Tibial nerve (tissue), 4 donors: Measurements from ENCODE around the gene IL25.

ENCODE experiments used
- EP300 ChIP-seq, 2 donors: sonication (generic); formaldehyde crosslinking; IDR thresholded peaks; one replicate each; pipeline ENCODE4 v1.6.1; 2017; ENCODE audit warnings: antibody characterized with exemption in 2 of 2, mild to moderate bottlenecking in 1 of 2
- POLR2A ChIP-seq, 2 donors: fragments of 450-650 bp; IDR thresholded peaks; one replicate each; pipeline ENCODE4 v1.6.1; 2017; ENCODE audit warnings: antibody characterized with exemption in 2 of 2, mild to moderate bottlenecking in 2 of 2, moderate library complexity in 2 of 2
- TF ChIP-seq, protein P1 (sequence below), 5 experiments: fragments of 200-600 bp in 3 of 5; fragments of 450-650 bp in 2 of 5; sonication (generic) in 3 of 5; IDR thresholded peaks; one replicate each; pipeline ENCODE4 v1.5.1; 2016 to 2019; ENCODE audit warnings: antibody characterized with exemption in 5 of 5, mild to moderate bottlenecking in 3 of 5, moderate library complexity in 2 of 5

DNA sequence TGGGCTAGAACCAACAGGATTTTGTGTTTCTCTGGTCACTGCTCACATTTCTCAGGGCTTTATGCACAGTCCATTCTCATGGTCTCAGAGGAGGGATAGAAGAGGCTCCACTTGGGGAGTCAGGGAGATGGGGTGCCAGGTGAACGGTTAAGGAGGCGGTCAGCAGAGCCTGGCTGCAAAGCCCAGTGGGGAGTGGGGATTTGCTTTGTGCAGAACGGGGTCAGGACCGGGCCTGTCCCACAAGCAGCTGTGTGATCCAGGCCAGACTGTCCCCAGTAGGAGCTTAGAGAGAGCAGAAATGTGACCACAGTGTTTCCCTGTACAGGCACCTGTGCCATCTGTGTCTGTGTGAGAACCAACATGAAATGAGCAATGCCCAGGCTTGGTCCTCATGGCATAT lies 8.4 kb downstream of the IL25 start:
- TF ChIP-seq, protein P1, sequence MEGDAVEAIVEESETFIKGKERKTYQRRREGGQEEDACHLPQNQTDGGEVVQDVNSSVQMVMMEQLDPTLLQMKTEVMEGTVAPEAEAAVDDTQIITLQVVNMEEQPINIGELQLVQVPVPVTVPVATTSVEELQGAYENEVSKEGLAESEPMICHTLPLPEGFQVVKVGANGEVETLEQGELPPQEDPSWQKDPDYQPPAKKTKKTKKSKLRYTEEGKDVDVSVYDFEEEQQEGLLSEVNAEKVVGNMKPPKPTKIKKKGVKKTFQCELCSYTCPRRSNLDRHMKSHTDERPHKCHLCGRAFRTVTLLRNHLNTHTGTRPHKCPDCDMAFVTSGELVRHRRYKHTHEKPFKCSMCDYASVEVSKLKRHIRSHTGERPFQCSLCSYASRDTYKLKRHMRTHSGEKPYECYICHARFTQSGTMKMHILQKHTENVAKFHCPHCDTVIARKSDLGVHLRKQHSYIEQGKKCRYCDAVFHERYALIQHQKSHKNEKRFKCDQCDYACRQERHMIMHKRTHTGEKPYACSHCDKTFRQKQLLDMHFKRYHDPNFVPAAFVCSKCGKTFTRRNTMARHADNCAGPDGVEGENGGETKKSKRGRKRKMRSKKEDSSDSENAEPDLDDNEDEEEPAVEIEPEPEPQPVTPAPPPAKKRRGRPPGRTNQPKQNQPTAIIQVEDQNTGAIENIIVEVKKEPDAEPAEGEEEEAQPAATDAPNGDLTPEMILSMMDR (IDR thresholded peaks at IDR 0.05), result no peak
- TF ChIP-seq POLR2A (IDR thresholded peaks at IDR 0.05), result no peak
- TF ChIP-seq EP300 (IDR thresholded peaks at IDR 0.05), result no peak
